Stimulated activated CD8-positive, alpha-beta memory T cell treated with anti-CD3 and anti-CD28 coated beads, Interleukin-2, amount 100 ng/mL, for 48 hours (primary cell): Measurements from ENCODE around the gene ABHD8.

Experiments
- DNase-seq, 2 donors: peaks; one replicate each; pipeline ENCODE4 v3.0.0-alpha.2; 2020; ENCODE audit warnings: low read depth in 2 of 2

Gene ABHD8

GRCh38 chr19:17321655-17322489 is 18.6 kb upstream of the ABHD8 start:
- DNase-seq: no peak

- no peak for DNase-seq
Observed at GRCh38 chr19:17320435-17320834, 17.2 kb upstream of the ABHD8 start.

- no peak for DNase-seq
Observed at GRCh38 chr19:17319473-17320238, 16.4 kb upstream of the ABHD8 start.

GRCh38 chr19:17318966-17319365 is 15.7 kb upstream of the ABHD8 start:
- DNase-seq: no peak

GRCh38 chr19:17314007-17314593 is 10.9 kb upstream of the ABHD8 start:
- no peak for DNase-seq

GRCh38 chr19:17312189-17313113 is 9.2 kb upstream of the ABHD8 start:
- DNase-seq: no peak

GRCh38 chr19:17311455-17312188 is 8.4 kb upstream of the ABHD8 start:
- DNase-seq: no peak

GRCh38 chr19:17309965-17310461 is 6.8 kb upstream of the ABHD8 start:
- DNase-seq: no peak

- DNase-seq: peak; percentile 96 to 98
Observed at GRCh38 chr19:17309198-17309964, 6.2 kb upstream of the ABHD8 start, which contains the start of gene DDA1. TSS of gene DDA1 (plus strand) at chr19:17309563. CDS start at chr19:17309655, 92 bp downstream.

GRCh38 chr19:17307876-17308377 is 4.7 kb upstream of the ABHD8 start:
- no peak for DNase-seq

GRCh38 chr19:17306285-17306714 is 3.1 kb upstream of the ABHD8 start:
- DNase-seq: no peak

GRCh38 chr19:17305517-17306284 is 2.5 kb upstream of the ABHD8 start, which contains the start of gene MRPL34:
TSS of gene MRPL34 (plus strand) at chr19:17305872. CDS start at chr19:17305893, 21 bp downstream.
- peak; percentile 89 to 92 for DNase-seq

- no peak for DNase-seq
Observed at GRCh38 chr19:17305216-17305516, 1.9 kb upstream of the ABHD8 start.

GRCh38 chr19:17304386-17305215 is 1.4 kb upstream of the ABHD8 start:
- DNase-seq: no peak

- no peak for DNase-seq
Observed at GRCh38 chr19:17303940-17304267, 679 bp upstream of the ABHD8 start.

GRCh38 chr19:17302391-17303166 is 646 bp downstream of the ABHD8 start:
- DNase-seq: no peak

- DNase-seq: no peak
Observed at GRCh38 chr19:17300992-17301619, 2.1 kb downstream of the ABHD8 start.
